K562 (cell line): ENCODE measurements around the gene TNFAIP8L1. TPM values are rescaled to one million over a fixed set of nuclear protein-coding genes. Genes with fewer than 3 reads are reported as not detected.

Experiments used
- ATAC-seq: fragments of 200-7000 bp; cut with Tn5 transposase; 3 replicates; pipeline ENCODE4 v1.9.1; 2020; ENCODE audit warnings: moderate library complexity
- BruUV-seq: library from RNA; stranded (reverse); fragments of 400-500 nt; replicated peaks from 2 replicates; lab custom pipeline; 2021; lab: Mats Ljungman, UMichigan
- CTCF ChIA-PET: fragments of 300-600 bp; formaldehyde crosslinking; extraction: SDS; loops from one replicate; lab custom pipeline; 2021; ENCODE audit warnings: low intra/inter-chr PET ratio; lab: Yijun Ruan, JAX
- POLR2A ChIA-PET: fragments of 300-600, 350-650 bp; sonication (Branson Sonifier 250); formaldehyde crosslinking; extraction: SDS; loops from one replicate; lab custom pipeline; 2021; ENCODE audit warnings: antibody characterized with exemption, inconsistent platforms; lab: Yijun Ruan, JAX
- DNase-seq, 4 experiments: peaks; one replicate each; pipeline versions ENCODE4 v3.0.0 to v3.0.0-alpha.2; 2011 to 2018; ENCODE audit warnings: low spot score in 3 of 4, mixed read lengths in 3 of 4; ENCODE audit errors: extremely low read depth in 1 of 4
- FAIRE-seq: peaks from 2 replicates; lab custom pipeline; 2011; peaks lifted over from hg19 to GRCh38; lab: Jason Lieb, UNC
- H2AFZ ChIP-seq: 2 replicates; pipeline ENCODE4 v1.6.0; 2011; ENCODE audit warnings: low read depth, low read length, control low read depth, inconsistent platforms
- H3K27ac ChIP-seq: fragments of 200-600 bp; 3 replicates; pipeline ENCODE4 v1.8.0; 2011; ENCODE audit warnings: low read depth, mild to moderate bottlenecking, control low read depth, inconsistent platforms, low read length, moderate library complexity, mixed read lengths; ENCODE audit errors: extremely low read depth
- H3K27me3 ChIP-seq, 2 experiments: fragments of 300-600 bp in 1 of 2; 2 replicates in 1 of 2; 3 replicates in 1 of 2; pipeline versions ENCODE4 v1.6.0 to v1.8.0; 2011; ENCODE audit warnings: inconsistent platforms in 2 of 2, low read length in 2 of 2, mild to moderate bottlenecking in 1 of 2, mixed read lengths in 1 of 2, moderate library complexity in 1 of 2; ENCODE audit not compliant: control insufficient read depth in 2 of 2, insufficient read depth in 2 of 2
- H3K36me3 ChIP-seq: fragments of 300-600 bp; 3 replicates; pipeline ENCODE4 v1.8.0; 2011; ENCODE audit warnings: mild to moderate bottlenecking, low read length, inconsistent platforms; ENCODE audit not compliant: control insufficient read depth, insufficient read depth
- H3K4me1 ChIP-seq, 2 experiments: fragments of 200-600 bp in 1 of 2; replicated peaks in 1 of 2; 2 replicates in 1 of 2; 3 replicates in 1 of 2; pipeline versions ENCODE4 v1.5.1 to v1.8.0; 2011; ENCODE audit warnings: inconsistent platforms in 2 of 2, low read length in 2 of 2, mild to moderate bottlenecking in 1 of 2, mixed read lengths in 1 of 2, moderate library complexity in 1 of 2; ENCODE audit not compliant: control insufficient read depth in 2 of 2, insufficient read depth in 2 of 2
- H3K4me2 ChIP-seq: 2 replicates; pipeline ENCODE4 v1.6.1; 2011; ENCODE audit warnings: low read length, control low read depth, inconsistent platforms, mixed read lengths; ENCODE audit not compliant: insufficient read depth
- H3K4me3 ChIP-seq: fragments of 200-600 bp; sonication (generic), shearing (Covaris generic); 2 replicates; pipeline ENCODE4 v1.5.1; 2016; ENCODE audit warnings: control low read depth, inconsistent platforms
- H3K79me2 ChIP-seq: fragments of 200-600 bp; 3 replicates; pipeline ENCODE4 v1.8.0; 2011; ENCODE audit warnings: low read length, inconsistent platforms; ENCODE audit not compliant: control insufficient read depth, insufficient read depth
- H3K9ac ChIP-seq, 2 experiments: 2 replicates each; pipeline versions ENCODE4 v1.6.0 to v1.6.1; 2011; ENCODE audit warnings: low read depth in 2 of 2, low read length in 2 of 2, control low read depth in 1 of 2, inconsistent platforms in 1 of 2, mild to moderate bottlenecking in 1 of 2, mixed read lengths in 1 of 2; ENCODE audit not compliant: insufficient read depth in 1 of 2
- H3K9me1 ChIP-seq: one replicate; pipeline ENCODE4 v1.6.0; 2011; ENCODE audit warnings: inconsistent platforms, mild to moderate bottlenecking, low read length, moderate library complexity; ENCODE audit not compliant: control insufficient read depth, insufficient read depth
- H3K9me3 ChIP-seq: replicated peaks from 2 replicates; pipeline ENCODE4 v1.5.1; 2011; ENCODE audit warnings: low read depth, low read length, inconsistent platforms; ENCODE audit not compliant: control insufficient read depth, insufficient read depth
- H4K20me1 ChIP-seq: replicated peaks from 2 replicates; pipeline ENCODE4 v1.6.1; 2011; ENCODE audit warnings: low read length, inconsistent platforms, mixed read lengths; ENCODE audit not compliant: control insufficient read depth, insufficient read depth
- ATF7 ChIP-seq: fragments of 450-650 bp; IDR thresholded peaks from 2 replicates; pipeline ENCODE4 v1.7.1; 2014; ENCODE audit warnings: mild to moderate bottlenecking, moderate library complexity
- CSDE1 ChIP-seq, 2 experiments: fragments of 450-650 bp; IDR thresholded peaks; 2 replicates each; pipeline ENCODE4 v1.6.1; 2016; ENCODE audit warnings: mild to moderate bottlenecking in 1 of 2
- FOXA1 ChIP-seq: fragments of 450-650 bp; IDR thresholded peaks from 2 replicates; pipeline ENCODE4 v1.6.1; 2016; ENCODE audit warnings: mild to moderate bottlenecking, borderline replicate concordance
- NCOA1 ChIP-seq: fragments of 450-650 bp; IDR thresholded peaks from 2 replicates; pipeline ENCODE4 v1.6.1; 2016; ENCODE audit warnings: low read depth
- NFE2L1 ChIP-seq: fragments of 450-650 bp; IDR thresholded peaks from 2 replicates; pipeline ENCODE4 v1.6.1; 2016; ENCODE audit warnings: missing genetic modification characterization, low read depth, mild to moderate bottlenecking, missing compliant biosample characterization, moderate library complexity, borderline replicate concordance
- ZNF253 ChIP-seq: fragments of 250-450 bp; sonication (Bioruptor Pico); conservative IDR thresholded peaks from 2 replicates; pipeline ENCODE4 v1.6.1; 2021; ENCODE audit warnings: mild to moderate bottlenecking
- WGBS: fragments of 100-300 bp; shearing (Covaris generic); methylation state at CpG from one replicate; pipeline ENCODE4 v1.1.6; 2016; ENCODE audit warnings: low coverage, mixed read lengths; ENCODE audit not compliant: insufficient coverage; ENCODE audit errors: missing lambda C conversion rate; 5-methylcytosine and 5-hydroxymethylcytosine counted together
- in situ Hi-C: fragments of 300-500 bp; cut with MboI; formaldehyde crosslinking; loops from 4 replicates; pipeline ENCODE4 v1.15.0; 2018; ENCODE audit warnings: inconsistent platforms, mixed read lengths
- intact Hi-C: fragments of 100-400 bp; cut with micrococcal nuclease; formaldehyde crosslinking; loops from 2 replicates; pipeline ENCODE4 v1.14.2; 2022
- polyA plus RNA-seq, 8 experiments: library from polyadenylated mRNA; depleted of rRNA in 4 of 8; stranded (reverse) in 5 of 8; unstranded in 3 of 8; fragments of >200 nt; fragmentation: Nextera tagmentation in 2 of 8; fragmentation: Illumina TruSeq in 1 of 8; extraction: Ambion mirVana in 2 of 8; extraction: Trizol in 1 of 8; gene quantifications; 2 replicates each; pipeline versions ENCODE4 v1.2.1 to v1.2.3, GENCODE V29; 2011 to 2014; ENCODE audit warnings: inconsistent platforms in 1 of 8, missing spikeins in 1 of 8
- total RNA-seq, 7 experiments: library from RNA; depleted of rRNA in 6 of 7; stranded (reverse); fragments of >200 nt in 6 of 7; fragmentation: Illumina TruSeq in 2 of 7; extraction: Trizol in 2 of 7; gene quantifications; 2 replicates each; pipeline versions ENCODE4 v1.2.1 to v1.2.3, GENCODE V29; 2011 to 2021; ENCODE audit warnings: low replicate concordance in 1 of 7

The TNFAIP8L1 gene
- total and polyA plus RNA-seq, 9 of the 15 experiments (the other 6 are each of a cell fraction or from before 2014, with no cell fraction given): 0.69 to 9.3 (median 4.9) TPM

DNA sequence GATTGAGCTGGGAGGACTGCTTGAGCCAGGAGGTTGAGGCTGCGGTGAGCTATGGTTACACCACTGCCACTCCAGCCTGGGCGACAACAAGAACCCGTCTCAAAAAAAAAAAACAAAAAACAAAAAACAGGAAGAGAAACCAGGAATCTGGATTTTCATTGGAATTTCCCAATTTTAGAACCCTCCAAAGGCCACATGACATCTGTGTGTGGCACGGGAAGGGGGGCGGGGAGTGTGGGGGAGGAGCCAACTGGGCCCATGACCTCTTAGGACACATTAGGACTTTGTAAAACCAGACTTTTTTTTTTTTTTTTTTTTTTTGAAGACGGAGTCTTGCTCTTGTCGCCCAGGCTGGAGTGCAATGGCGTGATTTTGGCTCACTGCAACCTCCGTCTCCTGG, 52.1 kb downstream of the TNFAIP8L1 start:
- no TSS peak for BruUV-seq
- in situ Hi-C loops (no loop called here), intact Hi-C loops (no loop called here)
- CTCF ChIA-PET: no interaction called here
- H3K4me3 ChIP-seq: no peak overlapping the region
- H3K4me2 ChIP-seq: no peak overlapping the region
- H3K36me3 ChIP-seq: peaks cover 88% of the 10 kb centered on the region; the same call in 2 of the 3 replicates
- WGBS: 100% methylated on average over 5 of the region's 9 CpGs
- H3K79me2 ChIP-seq: no peaks in the 10 kb centered on the region
- no peaks in the 10 kb centered on the region for H3K9me3 ChIP-seq
- H3K9me1 ChIP-seq: peaks cover 2% of the 10 kb centered on the region
- no peaks in the 10 kb centered on the region for H3K27me3 ChIP-seq
- DNase-seq: peak in 2 of 4 experiments; percentile 50 to 51
- no peak for FAIRE-seq
- no peak for ATAC-seq
- H2AFZ ChIP-seq: no peak overlapping the region
- no peak overlapping the region for H3K27ac ChIP-seq
- no peak overlapping the region for H3K9ac ChIP-seq
- TF ChIP-seq ZNF253 (CRISPR knock-in tag): no peak
- no peak for TF ChIP-seq NCOA1
- no peak for TF ChIP-seq CSDE1 (IDR thresholded peaks at IDR 0.05)
- TF ChIP-seq NFE2L1 (tag): no peak
- TF ChIP-seq ATF7: no peak
- TF ChIP-seq FOXA1: no peak
- no peaks in the 10 kb centered on the region for H4K20me1 ChIP-seq
- POLR2A ChIA-PET: interaction anchor here (0.6 kb wide), 1 partner anchor 998 kb away, joined by 5 read pairs; no protein-coding TSS in a partner anchor
- H3K4me1 ChIP-seq: peaks cover 0 to 37% of the 10 kb centered on the region in 2 experiments; a peak in 2 of 5 replicates
